H1 (cell line): ENCODE results near the gene IGBP1.

Source experiments
- BCL11A ChIP-seq, 2 experiments: IDR thresholded peaks; one replicate each; pipeline ENCODE4 v1.6.1; 2011; ENCODE audit warnings: low read depth in 2 of 2, low read length in 2 of 2, mild to moderate bottlenecking in 2 of 2
- CEBPB ChIP-seq: IDR thresholded peaks from 2 replicates; pipeline ENCODE4 v1.6.1; 2012; ENCODE audit warnings: low read depth, low read length
- EP300 ChIP-seq, 2 experiments: IDR thresholded peaks; 1 replicate in 1 of 2; 2 replicates in 1 of 2; pipeline ENCODE4 v1.6.1; 2011 to 2012; ENCODE audit warnings: low read depth in 2 of 2, low read length in 2 of 2, mild to moderate bottlenecking in 2 of 2, borderline replicate concordance in 1 of 2, inconsistent platforms in 1 of 2, moderate library complexity in 1 of 2
- NRF1 ChIP-seq: IDR thresholded peaks from 2 replicates; pipeline ENCODE4 v1.6.1; 2011; ENCODE audit warnings: mild to moderate bottlenecking, low read depth, low read length, improper control_type of control experiment
- RXRA ChIP-seq: IDR thresholded peaks from 2 replicates; pipeline ENCODE4 v1.6.1; 2011; ENCODE audit warnings: low read depth, mild to moderate bottlenecking, low read length, moderate library complexity; ENCODE audit not compliant: insufficient read depth
- SIN3A ChIP-seq, 2 experiments: IDR thresholded peaks in 1 of 2; conservative IDR thresholded peaks in 1 of 2; 2 replicates each; pipeline ENCODE4 v1.6.1; 2011 to 2012; ENCODE audit warnings: low read length in 2 of 2, improper control_type of control experiment in 1 of 2, low read depth in 1 of 2, mild to moderate bottlenecking in 1 of 2

DNA sequence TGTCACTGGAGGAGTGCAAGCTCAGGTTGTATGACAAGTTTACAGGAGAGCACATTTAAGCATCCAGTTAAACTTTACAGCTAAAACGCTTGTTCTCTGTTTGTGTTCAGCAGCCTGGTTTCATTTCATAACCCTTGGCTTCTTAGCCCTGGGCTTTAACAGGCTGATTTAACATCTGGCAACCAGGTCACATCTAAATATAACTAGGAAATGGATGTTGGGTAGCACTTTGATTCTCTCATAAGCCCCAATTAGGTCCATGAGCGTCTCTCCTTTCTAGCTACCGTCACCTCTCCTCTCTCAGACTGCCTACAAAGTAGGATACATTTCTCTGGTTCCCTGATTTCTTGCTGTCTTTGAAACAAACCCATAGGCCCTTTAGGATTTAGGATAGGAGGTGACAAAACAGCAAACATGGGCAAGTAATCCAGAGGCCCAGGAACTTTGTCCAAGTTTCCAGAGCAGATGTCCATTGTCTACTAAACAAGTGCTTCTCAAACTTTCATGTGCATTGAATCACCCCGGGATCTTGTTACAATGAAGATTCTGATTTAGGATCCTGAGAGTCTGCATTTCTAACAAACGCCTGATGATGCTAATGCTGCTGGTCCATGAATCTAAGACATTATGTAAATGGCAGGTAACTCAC lies 48.5 kb upstream of the IGBP1 start:
- TF ChIP-seq SIN3A (conservative IDR thresholded peaks at IDR 0.05 in 1 of 2, IDR thresholded peaks at IDR 0.05 in 1 of 2; ENCODE audit: low read depth in 1 of 2, low read length in 2 of 2), result no peak
- TF ChIP-seq CEBPB, result no peak
- no peak for TF ChIP-seq NRF1
- TF ChIP-seq RXRA, result no peak
- no peak for TF ChIP-seq EP300 (IDR thresholded peaks at IDR 0.05; ENCODE audit: borderline replicate concordance in 1 of 2, low read depth in 2 of 2, low read length in 2 of 2)
- TF ChIP-seq BCL11A (IDR thresholded peaks at IDR 0.05; ENCODE audit: low read depth in 2 of 2, low read length in 2 of 2), result no peak
